C4-2B (cell line): ENCODE data around the gene HOXB9.

Source experiments
- CTCF ChIP-seq: fragments of 450-650 bp; conservative IDR thresholded peaks from 2 replicates; pipeline ENCODE4 v1.5.1; 2017; ENCODE audit warnings: mild to moderate bottlenecking
- ZFX ChIP-seq: fragments of 450-650 bp; IDR thresholded peaks from 2 replicates; pipeline ENCODE4 v1.6.1; 2017

- no peak for TF ChIP-seq CTCF
- TF ChIP-seq ZFX = no peak
Measured at GRCh38 chr17:48574505-48575065, 51.6 kb downstream of the HOXB9 start.
